ENCODE results near the gene ARL6IP5. TPM values are rescaled to one million over a fixed set of nuclear protein-coding genes. Genes with fewer than 3 reads are reported as not detected.

ARL6IP5 gene
- total RNA-seq, 4 donors from 2014 or later, result 113 to 153 (median 133) TPM

GRCh38 chr3:69052472-69052898 lies 32.3 kb upstream of the ARL6IP5 start:
- TF ChIP-seq CTCF (IDR thresholded peaks at IDR 0.05) (no peak), EP300 (IDR thresholded peaks at IDR 0.05) (no peak), POLR2A (IDR thresholded peaks at IDR 0.05) (no peak)
- H3K36me3 ChIP-seq, result peaks cover 0 to 50% (median 0%) of the 10 kb centered on the region in 3 donors
- no peak for DNase-seq (ENCODE audit: low spot score in 2 of 2)
- H3K4me1 ChIP-seq, result peaks cover 6 to 42% (median 21%) of the 10 kb centered on the region in 4 donors
- 9 to 13% methylated on average over 9 of the region's 9 CpGs for WGBS, 2 donors
- H3K9me3 ChIP-seq, result no peaks in the 10 kb centered on the region
- peak overlapping the region; percentile 75 to 92 (median 81) for H3K4me3 ChIP-seq
- H3K27ac ChIP-seq, result peak overlapping the region; percentile 93 to 97 (median 94)
- no peaks in the 10 kb centered on the region for H3K27me3 ChIP-seq

- TF ChIP-seq EP300 (IDR thresholded peaks at IDR 0.05) (no peak), CTCF (IDR thresholded peaks at IDR 0.05) (no peak), POLR2A (IDR thresholded peaks at IDR 0.05) (no peak)
- H3K36me3 ChIP-seq, result peaks cover 6 to 95% (median 22%) of the 10 kb centered on the region in 3 donors
- 84 to 91% methylated on average over 3 of the region's 3 CpGs for WGBS, 2 donors
These were observed 26.4 kb upstream of the ARL6IP5 start for GRCh38 chr3:69058180-69058946.

GRCh38 chr3:69058947-69059224 lies 25.9 kb upstream of the ARL6IP5 start:
- Histone ChIP-seq H3K9me3 (no peaks in the 10 kb centered on the region), H3K27ac (peak overlapping the region in 1 of 4 donors; percentile 47), H3K4me3 (no peak overlapping the region), H3K36me3 (peaks cover 6 to 94% (median 22%) of the 10 kb centered on the region in 3 donors), H3K4me1 (peaks cover 0 to 4% (median 0%) of the 10 kb centered on the region in 4 donors), H3K27me3 (no peaks in the 10 kb centered on the region)
- TF ChIP-seq POLR2A (IDR thresholded peaks at IDR 0.05) (no peak), EP300 (IDR thresholded peaks at IDR 0.05) (no peak), CTCF (IDR thresholded peaks at IDR 0.05) (no peak)
- no peak for DNase-seq (ENCODE audit: low spot score in 2 of 2)
- 92 to 93% methylated on average over 2 of the region's 2 CpGs for WGBS, 2 donors

More at GRCh38 chr3:69058180-69058946, 26.4 kb upstream of the ARL6IP5 start:
- H3K4me3 ChIP-seq, result no peak overlapping the region
- H3K27ac ChIP-seq, result peak overlapping the region in 1 of 4 donors; percentile 47
- no peak for DNase-seq (ENCODE audit: low spot score in 2 of 2)
- no peaks in the 10 kb centered on the region for H3K27me3 ChIP-seq
- peaks cover 0 to 4% (median 0%) of the 10 kb centered on the region in 4 donors for H3K4me1 ChIP-seq
- H3K9me3 ChIP-seq, result no peaks in the 10 kb centered on the region

- no peak overlapping the region for H3K27ac ChIP-seq
- H3K4me1 ChIP-seq, result peaks cover 0 to 4% (median 0%) of the 10 kb centered on the region in 4 donors
- H3K4me3 ChIP-seq, result no peak overlapping the region
- TF ChIP-seq EP300 (IDR thresholded peaks at IDR 0.05) (no peak), POLR2A (IDR thresholded peaks at IDR 0.05) (no peak), CTCF (IDR thresholded peaks at IDR 0.05) (no peak)
- DNase-seq (ENCODE audit: low spot score in 2 of 2), result no peak
- no peaks in the 10 kb centered on the region for H3K9me3 ChIP-seq
- H3K27me3 ChIP-seq, result no peaks in the 10 kb centered on the region
- H3K36me3 ChIP-seq, result peaks cover 6 to 88% (median 22%) of the 10 kb centered on the region in 3 donors
These were observed 25.0 kb upstream of the ARL6IP5 start for GRCh38 chr3:69059688-69060087.

- Histone ChIP-seq H3K4me1 (no peaks in the 10 kb centered on the region), H3K27ac (no peak overlapping the region), H3K9me3 (no peaks in the 10 kb centered on the region), H3K27me3 (no peaks in the 10 kb centered on the region), H3K4me3 (no peak overlapping the region), H3K36me3 (peaks cover 6 to 65% (median 22%) of the 10 kb centered on the region in 3 donors)
- 78 to 81% methylated on average over 2 of the region's 2 CpGs for WGBS, 2 donors
- no peak for DNase-seq (ENCODE audit: low spot score in 2 of 2)
- no peak for TF ChIP-seq CTCF (IDR thresholded peaks at IDR 0.05)
- no peak for TF ChIP-seq POLR2A (IDR thresholded peaks at IDR 0.05)
- TF ChIP-seq EP300 (IDR thresholded peaks at IDR 0.05), result no peak
These were observed 21.1 kb upstream of the ARL6IP5 start for GRCh38 chr3:69063636-69064035.

Measured in tibial nerve (tissue), 4 donors.